GM18505 (cell line): ENCODE results near the gene MAST1.

ENCODE experiments used
- ATAC-seq: cut with Tn5 transposase; IDR thresholded peaks from one replicate; pipeline ENCODE4 v1.9.1; 2021; ENCODE audit not compliant: unreplicated experiment
- POLR2A ChIP-seq: IDR thresholded peaks from 4 replicates; pipeline ENCODE4 v1.6.1; 2011; ENCODE audit warnings: borderline replicate concordance; ENCODE audit not compliant: insufficient read depth, insufficient read length; ENCODE audit errors: extremely low read depth

The MAST1 gene

GRCh38 chr19:12838182-12838885 is at the start of gene MAST1:
TSS of gene MAST1 (plus strand) at chr19:12838515. CDS start at chr19:12838573, 58 bp downstream.
- no peak for ATAC-seq
- no peak for TF ChIP-seq POLR2A

GRCh38 chr19:12788682-12789097 is 49.6 kb upstream of the MAST1 start:
- no peak for ATAC-seq
- TF ChIP-seq POLR2A: no peak

DNA sequence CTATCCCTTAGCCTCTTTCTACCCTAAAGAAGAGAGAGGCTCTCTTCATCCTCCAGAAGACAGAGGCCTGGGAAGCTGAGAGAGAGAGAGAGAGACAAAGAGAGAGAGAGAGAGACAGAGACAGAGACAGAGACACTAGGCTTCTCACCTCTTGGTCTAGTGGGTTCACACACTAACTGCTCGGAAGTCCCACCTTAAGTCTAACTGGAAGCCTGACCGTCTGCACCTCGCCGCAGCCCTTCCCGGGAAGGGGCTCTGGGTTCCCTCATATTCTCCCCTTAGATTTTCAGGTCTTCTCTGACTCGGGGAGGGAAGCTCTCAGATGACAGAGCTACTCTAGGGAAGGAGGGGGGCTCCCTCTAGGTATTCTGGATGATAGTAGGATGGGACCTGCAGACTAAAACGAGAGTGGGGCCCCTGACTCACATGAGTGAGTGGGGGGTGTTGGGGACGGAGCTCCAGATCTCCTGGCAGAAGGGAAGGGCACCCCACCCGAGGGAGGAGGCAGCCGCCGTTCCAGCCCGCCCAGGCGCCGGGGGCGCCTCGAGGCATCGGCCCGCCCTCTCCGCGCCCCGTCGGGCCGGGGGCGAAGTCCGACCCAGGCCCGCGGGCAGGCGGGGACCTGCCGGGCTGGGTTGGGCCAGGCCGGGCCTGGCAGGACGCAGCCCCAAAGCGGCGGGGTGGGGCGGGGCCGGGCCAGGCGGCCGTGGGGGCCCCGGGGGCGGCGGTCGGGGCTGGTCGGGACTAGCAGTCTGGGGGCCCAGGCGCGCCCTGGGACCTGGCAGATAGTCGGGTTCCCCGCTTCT is 49.0 kb upstream of the MAST1 start:
- TF ChIP-seq POLR2A: peak; percentile 66
- no peak for ATAC-seq

DNA sequence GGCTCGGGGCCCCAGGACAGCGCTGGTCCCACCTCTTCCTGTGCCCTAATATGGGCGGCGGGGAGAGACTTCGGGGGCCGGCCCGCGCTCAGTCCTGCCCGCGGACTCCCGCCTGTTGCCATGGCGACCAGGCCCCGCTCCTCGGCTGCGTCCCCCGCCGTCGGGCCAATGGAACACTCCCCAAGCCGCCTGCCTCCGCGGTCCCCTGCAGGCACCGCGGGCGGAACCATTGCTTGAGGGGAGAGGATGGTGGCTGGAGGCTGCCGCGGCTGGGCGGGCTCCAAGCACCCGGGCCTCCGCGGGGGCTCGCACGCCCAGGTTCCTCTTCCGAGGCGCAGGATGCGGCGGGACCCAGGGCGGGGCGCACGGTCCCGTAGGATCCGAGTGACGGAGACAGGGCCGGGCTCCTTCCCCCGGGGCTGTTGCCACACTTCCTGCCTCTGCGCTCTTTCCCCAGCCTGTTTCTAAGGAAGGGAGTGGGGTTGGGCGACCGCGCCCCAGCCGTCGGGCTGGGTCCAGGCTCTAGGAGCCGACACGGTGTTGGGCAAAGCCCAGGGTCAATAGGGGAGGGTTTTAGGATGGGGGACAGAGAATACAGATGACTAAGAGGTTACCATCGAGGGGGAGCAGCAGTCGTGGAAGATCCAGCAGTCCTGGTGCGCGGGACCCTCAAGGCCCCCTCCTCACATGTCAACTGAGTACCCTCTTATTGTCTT is 48.3 kb upstream of the MAST1 start:
- TF ChIP-seq POLR2A: no peak
- peak; percentile 28 for ATAC-seq

- ATAC-seq: no peak
- TF ChIP-seq POLR2A: no peak
These were observed 47.5 kb upstream of the MAST1 start for GRCh38 chr19:12790628-12791344.

- peak; percentile 100 for TF ChIP-seq POLR2A
- peak; percentile 22 for ATAC-seq
These were observed 46.8 kb upstream of the MAST1 start, which contains the start of gene JUNB for GRCh38 chr19:12791345-12792050. TSS of gene JUNB (plus strand) at chr19:12791486. CDS start at chr19:12791772, 286 bp downstream.

GRCh38 chr19:12792051-12792852 is 46.1 kb upstream of the MAST1 start:
- TF ChIP-seq POLR2A: peak; percentile 66
- ATAC-seq: no peak

DNA sequence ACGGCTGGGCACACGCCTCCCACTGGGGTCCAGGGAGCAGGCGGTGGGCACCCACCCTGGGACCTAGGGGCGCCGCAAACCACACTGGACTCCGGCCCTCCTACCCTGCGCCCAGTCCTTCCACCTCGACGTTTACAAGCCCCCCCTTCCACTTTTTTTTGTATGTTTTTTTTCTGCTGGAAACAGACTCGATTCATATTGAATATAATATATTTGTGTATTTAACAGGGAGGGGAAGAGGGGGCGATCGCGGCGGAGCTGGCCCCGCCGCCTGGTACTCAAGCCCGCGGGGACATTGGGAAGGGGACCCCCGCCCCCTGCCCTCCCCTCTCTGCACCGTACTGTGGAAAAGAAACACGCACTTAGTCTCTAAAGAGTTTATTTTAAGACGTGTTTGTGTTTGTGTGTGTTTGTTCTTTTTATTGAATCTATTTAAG is 45.4 kb upstream of the MAST1 start:
- no peak for ATAC-seq
- no peak for TF ChIP-seq POLR2A

DNA sequence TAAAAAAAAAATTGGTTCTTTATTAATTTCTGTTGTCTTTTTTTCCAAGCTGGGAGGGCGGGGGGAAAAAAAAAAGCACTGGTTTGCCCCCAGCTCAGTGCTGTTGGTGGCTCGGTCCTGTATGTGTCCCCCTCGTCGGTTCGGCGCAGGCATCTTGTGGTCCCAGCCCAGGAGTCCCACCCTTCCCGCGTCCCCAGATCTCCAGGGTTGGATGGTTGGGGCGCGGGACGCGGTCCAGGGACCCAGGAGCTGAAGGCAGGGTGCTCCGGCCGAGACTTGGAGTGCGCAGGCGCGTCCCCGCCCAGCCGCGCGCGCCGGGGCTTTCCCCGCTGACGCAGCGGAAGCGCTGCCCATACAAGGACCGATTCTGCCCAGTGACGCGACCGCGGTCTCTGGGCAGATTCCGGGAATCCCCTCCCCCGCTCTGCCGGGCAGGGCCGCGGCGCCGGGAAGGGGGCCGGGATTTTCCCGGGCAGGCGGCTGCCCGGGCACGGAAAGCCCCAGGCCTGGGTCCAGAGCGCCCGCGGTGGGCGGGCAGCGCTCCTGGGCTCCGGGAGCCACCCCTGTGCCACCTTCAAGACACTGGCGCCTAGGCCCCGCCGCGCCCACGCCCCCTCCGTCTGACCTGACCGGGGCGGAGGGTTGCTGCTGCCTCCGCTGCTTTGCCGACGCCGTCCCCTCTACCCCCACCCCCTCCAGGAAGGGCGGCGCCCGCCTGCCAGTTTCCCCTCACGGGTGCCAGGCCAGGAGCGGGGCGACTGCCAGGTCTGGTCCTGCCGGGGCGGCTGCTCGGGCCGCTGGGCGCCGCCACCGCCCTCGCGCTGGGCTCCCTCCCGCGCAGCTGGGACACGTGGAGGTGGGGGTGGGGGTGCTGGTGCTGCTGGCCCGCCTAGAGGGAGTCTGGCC is 44.8 kb upstream of the MAST1 start:
- ATAC-seq: peak; percentile 35
- TF ChIP-seq POLR2A: peak; percentile 86

GRCh38 chr19:12794196-12794941 is 43.9 kb upstream of the MAST1 start:
- ATAC-seq: no peak
- TF ChIP-seq POLR2A: no peak
